Measurements from ENCODE around the gene TENM4. TPM values are rescaled to one million over a fixed set of nuclear protein-coding genes. Genes with fewer than 3 reads are reported as not detected.

The TENM4 gene
- total and polyA plus RNA-seq, 2 of the 8 experiments (the other 6 are each of a cell fraction or from before 2014, with no cell fraction given) = 3.5 to 7.2 TPM

- Histone ChIP-seq H4K5ac (ENCODE audit: insufficient read length, low read depth, low read length) (no peak overlapping the region), H3K9me3 (ENCODE audit: insufficient read depth in 2 of 2, low read depth in 1 of 2, low read length in 1 of 2) (peaks cover 4 to 6% of the 10 kb centered on the region in 2 experiments; a peak in 2 of 4 replicates), H3K4ac (replicated peaks; ENCODE audit: insufficient read length, low read depth, low read length) (no peak overlapping the region), H3K9ac (replicated peaks in 1 of 4; ENCODE audit: extremely low read depth in 1 of 4, low read depth in 3 of 4, low read length in 3 of 4) (no peak overlapping the region), H4K8ac (ENCODE audit: extremely low read depth, insufficient read depth, low read length) (no peak overlapping the region), H3K4me3 (ENCODE audit: extremely low read depth in 1 of 4, insufficient read depth in 2 of 4, low read depth in 3 of 4, low read length in 4 of 4) (no peak overlapping the region), H3K14ac (ENCODE audit: insufficient read length) (no peak overlapping the region), H2BK5ac (ENCODE audit: low read depth, low read length) (no peak overlapping the region), H3K56ac (replicated peaks; ENCODE audit: insufficient read length, low read depth, low read length) (no peak overlapping the region), H2BK15ac (ENCODE audit: low read length) (no peak overlapping the region), H3K79me2 (ENCODE audit: control insufficient read depth in 1 of 2, insufficient read depth in 2 of 2, low read length in 2 of 2) (no peaks in the 10 kb centered on the region), H2AK5ac (ENCODE audit: low read depth, low read length) (no peak overlapping the region), H2BK20ac (ENCODE audit: low read length) (no peak overlapping the region), H3K18ac (ENCODE audit: extremely low read depth, low read length) (no peak overlapping the region), H3K4me2 (ENCODE audit: insufficient read depth in 1 of 2, low read depth in 2 of 2, low read length in 2 of 2) (no peak overlapping the region), H3K23me2 (ENCODE audit: low read depth, low read length) (no peaks in the 10 kb centered on the region), H2BK120ac (replicated peaks; ENCODE audit: low read depth, low read length) (no peak overlapping the region), H3K27me3 (replicated peaks in 1 of 4; ENCODE audit: control insufficient read depth in 3 of 4, extremely low read depth in 1 of 4, insufficient read depth in 3 of 4, low read length in 3 of 4) (no peaks in the 10 kb centered on the region), H3K79me1 (ENCODE audit: low read depth, low read length) (no peaks in the 10 kb centered on the region), H4K91ac (replicated peaks; ENCODE audit: insufficient read length, low read length) (no peak overlapping the region), H4K20me1 (replicated peaks in 1 of 2; ENCODE audit: control insufficient read depth in 1 of 2, insufficient read depth in 2 of 2, low read length in 2 of 2) (no peaks in the 10 kb centered on the region), H2AFZ (ENCODE audit: low read length) (no peak overlapping the region), H3K23ac (ENCODE audit: insufficient read length) (no peak overlapping the region), H2BK12ac (ENCODE audit: low read depth, low read length) (no peak overlapping the region), H3K36me3 (ENCODE audit: control insufficient read depth in 2 of 4, insufficient read depth in 4 of 4, low read length in 3 of 4) (no peaks in the 10 kb centered on the region), H3K27ac (ENCODE audit: low read depth, low read length) (no peak overlapping the region), H3K4me1 (replicated peaks in 1 of 4; ENCODE audit: control insufficient read depth in 3 of 4, insufficient read depth in 4 of 4, low read length in 3 of 4) (peaks cover 8 to 21% (median 18%) of the 10 kb centered on the region in 4 experiments)
- CTCF ChIA-PET (ENCODE audit: partially characterized antibody) = interaction anchor here (0.7 to 7.1 kb wide), 6 partner anchors 10 to 444 kb away, joined by 3 to 85 read pairs (median 6); no protein-coding TSS in a partner anchor
- WGBS, 2 experiments (ENCODE audit: extremely low coverage in 1 of 2, insufficient coverage in 1 of 2, insufficient read length in 1 of 2, insufficient replicate concordance in 2 of 2, low coverage in 1 of 2, low lambda C conversion rate in 2 of 2, missing lambda C conversion rate in 1 of 2) = 87% methylated on average over 8 of the region's 8 CpGs; no CpG with 5 or more reads in 1 of the 2 experiments
- FAIRE-seq (no peak), DNase-seq (ENCODE audit: low read depth in 1 of 2, low spot score in 2 of 2) (no peak)
- POLR2A ChIA-PET (ENCODE audit: partially characterized antibody) = no interaction called here
- TF ChIP-seq CREB1 (IDR thresholded peaks at IDR 0.05) (no peak), SIX5 (IDR thresholded peaks at IDR 0.05; ENCODE audit: low read depth, low read length) (no peak), SUZ12 (IDR thresholded peaks at IDR 0.05; ENCODE audit: low read length) (no peak), RFX5 (IDR thresholded peaks at IDR 0.05; ENCODE audit: borderline replicate concordance, low read depth, low read length) (no peak), YY1 (IDR thresholded peaks at IDR 0.05; ENCODE audit: low read depth, low read length) (no peak), ZNF274 (IDR thresholded peaks at IDR 0.05; ENCODE audit: borderline replicate concordance, extremely low read depth, low read length) (no peak), JUND (IDR thresholded peaks at IDR 0.05; ENCODE audit: low read length) (no peak), SP2 (IDR thresholded peaks at IDR 0.05; ENCODE audit: low read length) (no peak), NRF1 (IDR thresholded peaks at IDR 0.05; ENCODE audit: low read depth, low read length) (no peak), RXRA (IDR thresholded peaks at IDR 0.05; ENCODE audit: insufficient read depth, low read depth, low read length) (no peak), CBX5 (IDR thresholded peaks at IDR 0.05; ENCODE audit: low read depth, low read length) (no peak), POU5F1 (IDR thresholded peaks at IDR 0.05; ENCODE audit: low read depth, low read length) (no peak), HDAC6 (IDR thresholded peaks at IDR 0.05; ENCODE audit: low read depth, low read length) (no peak), SAP30 (IDR thresholded peaks at IDR 0.05; ENCODE audit: insufficient read depth, insufficient replicate concordance, low read length) (no peak), EZH2 (IDR thresholded peaks at IDR 0.05; ENCODE audit: low read depth, low read length, severe bottlenecking) (no peak)
Observed at GRCh38 chr11:79090191-79090705, 350.6 kb downstream of the TENM4 start.
